Measurements from ENCODE around the gene FARP2. TPM values are rescaled to one million over a fixed set of nuclear protein-coding genes. Genes with fewer than 3 reads are reported as not detected.
A peak's percentile ranks its signal among the peaks of the same experiment; 100 is the strongest.

The FARP2 gene
- total and polyA plus RNA-seq, 10 of the 15 experiments (the other 5 are each of a cell fraction or from before 2014, with no cell fraction given): 5.5 to 67.5 (median 36.8) TPM

DNA sequence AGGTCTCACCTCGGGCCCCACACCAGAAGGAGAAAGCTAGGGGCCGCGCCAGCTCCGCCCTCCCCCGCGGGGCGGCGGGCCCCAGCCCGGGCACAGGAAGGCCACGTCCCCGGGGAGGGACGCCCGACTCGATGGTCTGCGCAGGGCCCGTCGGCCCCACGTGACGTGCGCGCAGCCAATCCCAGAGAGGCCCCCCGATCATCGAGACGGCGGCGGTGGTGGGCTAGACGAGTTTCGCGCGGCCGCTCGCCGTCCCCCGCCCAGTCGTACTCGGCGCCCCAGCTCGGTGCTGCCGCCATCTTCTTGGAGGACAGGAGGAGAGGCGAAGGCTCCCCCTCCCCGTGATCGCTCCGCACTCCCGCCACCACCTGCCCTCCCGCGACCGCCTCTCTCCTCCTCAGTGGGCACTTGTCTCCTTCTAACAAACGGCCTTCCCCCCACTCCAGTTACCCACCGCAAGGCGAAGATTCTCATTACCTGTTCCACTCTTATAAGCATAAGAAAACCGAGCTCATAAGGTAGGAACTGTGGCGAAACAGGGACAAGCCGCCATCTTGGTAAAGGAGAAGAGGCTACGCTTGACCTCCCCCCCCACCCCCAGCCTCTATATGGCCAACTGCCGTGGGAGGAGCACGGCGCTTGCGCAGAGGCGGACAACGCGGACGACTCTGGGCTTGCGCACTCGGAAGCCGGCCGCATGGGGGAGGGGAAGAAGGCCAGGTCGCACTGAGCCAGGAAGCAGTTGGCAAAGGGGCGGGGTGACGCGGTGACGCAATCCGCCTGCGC is 40.8 kb upstream of the FARP2 start, which contains the start of gene HDLBP (continued):
- TF ChIP-seq IKZF1 (conservative IDR thresholded peaks at IDR 0.05) (peak; percentile 87), NFIC (IDR thresholded peaks at IDR 0.05; ENCODE audit: low read depth, low read length) (no peak), SRF (IDR thresholded peaks at IDR 0.05; ENCODE audit: low read depth in 2 of 2, low read length in 2 of 2) (peak; percentile 74 to 93), TCF3 (IDR thresholded peaks at IDR 0.05; ENCODE audit: borderline replicate concordance, insufficient read depth, low read depth, low read length) (0 out of 2 replicates have a peak, but pooled peaks have one; percentile 4), POLR2A (IDR thresholded peaks at IDR 0.05; ENCODE audit: low read depth, low read length) (peak; percentile 84), POLR2AphosphoS5 (IDR thresholded peaks at IDR 0.05; ENCODE audit: low read length) (peak; percentile 88), YY1 (IDR thresholded peaks at IDR 0.05; ENCODE audit: low read depth, low read length) (peak; percentile 99), NR2C2 (IDR thresholded peaks at IDR 0.05; ENCODE audit: borderline replicate concordance, control insufficient read depth, insufficient read length, low read depth) (no peak), ATF7 (IDR thresholded peaks at IDR 0.05; ENCODE audit: low read depth) (peak; percentile 63), GABPA (IDR thresholded peaks at IDR 0.05; ENCODE audit: low read depth) (no peak), NFYB (IDR thresholded peaks at IDR 0.05; ENCODE audit: insufficient read depth, low read depth, low read length) (peak; percentile 84; the same call in 1 of the 2 replicates), SREBF2 (IDR thresholded peaks at IDR 0.05; ENCODE audit: low read length) (no peak), HCFC1 (IDR thresholded peaks at IDR 0.05; ENCODE audit: low read length) (peak; percentile 80), NFYA (IDR thresholded peaks at IDR 0.05; ENCODE audit: borderline replicate concordance, low read depth, low read length) (no peak), EP300 (IDR thresholded peaks at IDR 0.05; ENCODE audit: borderline replicate concordance in 1 of 2, control insufficient read depth in 1 of 2, low read depth in 2 of 2, low read length in 2 of 2) (peak; percentile 28 to 30; a peak in 2 of 4 replicates), MXI1 (IDR thresholded peaks at IDR 0.05; ENCODE audit: low read depth, low read length) (peak; percentile 71; the same call in 1 of the 2 replicates), BMI1 (IDR thresholded peaks at IDR 0.05; ENCODE audit: borderline replicate concordance) (no peak), SIN3A (IDR thresholded peaks at IDR 0.05; ENCODE audit: low read depth, low read length) (peak; percentile 69; the same call in 1 of the 2 replicates), CHD4 (IDR thresholded peaks at IDR 0.05) (no peak)
- TF ChIP-seq, protein P1, sequence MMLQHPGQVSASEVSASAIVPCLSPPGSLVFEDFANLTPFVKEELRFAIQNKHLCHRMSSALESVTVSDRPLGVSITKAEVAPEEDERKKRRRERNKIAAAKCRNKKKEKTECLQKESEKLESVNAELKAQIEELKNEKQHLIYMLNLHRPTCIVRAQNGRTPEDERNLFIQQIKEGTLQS (IDR thresholded peaks at IDR 0.05; ENCODE audit: borderline replicate concordance, extremely low read depth, low read depth, low read length): peak; percentile 82; the same call in 1 of the 2 replicates
- TF ChIP-seq, protein P2, sequence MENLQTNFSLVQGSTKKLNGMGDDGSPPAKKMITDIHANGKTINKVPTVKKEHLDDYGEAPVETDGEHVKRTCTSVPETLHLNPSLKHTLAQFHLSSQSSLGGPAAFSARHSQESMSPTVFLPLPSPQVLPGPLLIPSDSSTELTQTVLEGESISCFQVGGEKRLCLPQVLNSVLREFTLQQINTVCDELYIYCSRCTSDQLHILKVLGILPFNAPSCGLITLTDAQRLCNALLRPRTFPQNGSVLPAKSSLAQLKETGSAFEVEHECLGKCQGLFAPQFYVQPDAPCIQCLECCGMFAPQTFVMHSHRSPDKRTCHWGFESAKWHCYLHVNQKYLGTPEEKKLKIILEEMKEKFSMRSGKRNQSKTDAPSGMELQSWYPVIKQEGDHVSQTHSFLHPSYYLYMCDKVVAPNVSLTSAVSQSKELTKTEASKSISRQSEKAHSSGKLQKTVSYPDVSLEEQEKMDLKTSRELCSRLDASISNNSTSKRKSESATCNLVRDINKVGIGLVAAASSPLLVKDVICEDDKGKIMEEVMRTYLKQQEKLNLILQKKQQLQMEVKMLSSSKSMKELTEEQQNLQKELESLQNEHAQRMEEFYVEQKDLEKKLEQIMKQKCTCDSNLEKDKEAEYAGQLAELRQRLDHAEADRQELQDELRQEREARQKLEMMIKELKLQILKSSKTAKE (IDR thresholded peaks at IDR 0.05; ENCODE audit: low read depth, poor library complexity, severe bottlenecking): peak; percentile 79
- TF ChIP-seq, protein P3, sequence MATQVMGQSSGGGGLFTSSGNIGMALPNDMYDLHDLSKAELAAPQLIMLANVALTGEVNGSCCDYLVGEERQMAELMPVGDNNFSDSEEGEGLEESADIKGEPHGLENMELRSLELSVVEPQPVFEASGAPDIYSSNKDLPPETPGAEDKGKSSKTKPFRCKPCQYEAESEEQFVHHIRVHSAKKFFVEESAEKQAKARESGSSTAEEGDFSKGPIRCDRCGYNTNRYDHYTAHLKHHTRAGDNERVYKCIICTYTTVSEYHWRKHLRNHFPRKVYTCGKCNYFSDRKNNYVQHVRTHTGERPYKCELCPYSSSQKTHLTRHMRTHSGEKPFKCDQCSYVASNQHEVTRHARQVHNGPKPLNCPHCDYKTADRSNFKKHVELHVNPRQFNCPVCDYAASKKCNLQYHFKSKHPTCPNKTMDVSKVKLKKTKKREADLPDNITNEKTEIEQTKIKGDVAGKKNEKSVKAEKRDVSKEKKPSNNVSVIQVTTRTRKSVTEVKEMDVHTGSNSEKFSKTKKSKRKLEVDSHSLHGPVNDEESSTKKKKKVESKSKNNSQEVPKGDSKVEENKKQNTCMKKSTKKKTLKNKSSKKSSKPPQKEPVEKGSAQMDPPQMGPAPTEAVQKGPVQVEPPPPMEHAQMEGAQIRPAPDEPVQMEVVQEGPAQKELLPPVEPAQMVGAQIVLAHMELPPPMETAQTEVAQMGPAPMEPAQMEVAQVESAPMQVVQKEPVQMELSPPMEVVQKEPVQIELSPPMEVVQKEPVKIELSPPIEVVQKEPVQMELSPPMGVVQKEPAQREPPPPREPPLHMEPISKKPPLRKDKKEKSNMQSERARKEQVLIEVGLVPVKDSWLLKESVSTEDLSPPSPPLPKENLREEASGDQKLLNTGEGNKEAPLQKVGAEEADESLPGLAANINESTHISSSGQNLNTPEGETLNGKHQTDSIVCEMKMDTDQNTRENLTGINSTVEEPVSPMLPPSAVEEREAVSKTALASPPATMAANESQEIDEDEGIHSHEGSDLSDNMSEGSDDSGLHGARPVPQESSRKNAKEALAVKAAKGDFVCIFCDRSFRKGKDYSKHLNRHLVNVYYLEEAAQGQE (IDR thresholded peaks at IDR 0.05; ENCODE audit: low read depth, low read length): no peak
- TF ChIP-seq, protein P4, sequence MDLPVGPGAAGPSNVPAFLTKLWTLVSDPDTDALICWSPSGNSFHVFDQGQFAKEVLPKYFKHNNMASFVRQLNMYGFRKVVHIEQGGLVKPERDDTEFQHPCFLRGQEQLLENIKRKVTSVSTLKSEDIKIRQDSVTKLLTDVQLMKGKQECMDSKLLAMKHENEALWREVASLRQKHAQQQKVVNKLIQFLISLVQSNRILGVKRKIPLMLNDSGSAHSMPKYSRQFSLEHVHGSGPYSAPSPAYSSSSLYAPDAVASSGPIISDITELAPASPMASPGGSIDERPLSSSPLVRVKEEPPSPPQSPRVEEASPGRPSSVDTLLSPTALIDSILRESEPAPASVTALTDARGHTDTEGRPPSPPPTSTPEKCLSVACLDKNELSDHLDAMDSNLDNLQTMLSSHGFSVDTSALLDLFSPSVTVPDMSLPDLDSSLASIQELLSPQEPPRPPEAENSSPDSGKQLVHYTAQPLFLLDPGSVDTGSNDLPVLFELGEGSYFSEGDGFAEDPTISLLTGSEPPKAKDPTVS (IDR thresholded peaks at IDR 0.05; ENCODE audit: low read depth, low read length): no peak; the same call in 1 of the 2 replicates

All from GM12878 (cell line).